IPS-18c (cell line): ENCODE measurements around the gene DYNC1I1.

Experiments used
- H3K4me3 ChIP-seq: 2 replicates; pipeline ENCODE4 v1.7.0; 2013; ENCODE audit warnings: low read depth, mild to moderate bottlenecking, low read length, moderate library complexity; ENCODE audit not compliant: insufficient read depth
- H3K9me3 ChIP-seq: one replicate; pipeline ENCODE4 v1.6.1; 2013; ENCODE audit warnings: mild to moderate bottlenecking, low read length, moderate library complexity; ENCODE audit not compliant: control insufficient read depth, insufficient read depth

The DYNC1I1 gene

DNA sequence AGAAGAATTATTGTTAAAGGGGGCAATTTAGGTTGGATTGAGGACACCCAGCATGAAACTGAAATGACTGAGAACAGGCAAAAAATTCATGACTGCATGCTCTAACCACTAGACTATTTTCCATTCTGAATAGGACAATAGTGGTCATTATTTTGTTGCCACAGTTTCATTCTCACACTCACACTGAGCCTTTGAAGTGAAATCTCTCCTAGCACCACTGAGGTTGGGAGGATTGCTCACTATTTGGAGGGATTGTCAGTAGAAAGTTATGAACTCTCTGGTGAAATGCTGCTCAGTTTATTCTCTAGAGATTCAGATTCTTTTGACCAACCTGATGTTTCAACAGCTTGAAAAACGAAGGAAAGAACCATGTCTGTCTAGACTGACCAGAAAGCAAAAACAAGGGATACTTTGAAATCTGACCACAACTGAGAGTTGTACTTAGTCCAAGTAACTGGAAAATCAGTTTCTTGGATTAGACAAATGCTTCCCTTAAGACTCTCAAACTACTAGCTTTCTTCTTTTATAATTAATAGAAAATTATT is 191.2 kb downstream of the DYNC1I1 start:
- no peak overlapping the region for H3K4me3 ChIP-seq
- no peaks in the 10 kb centered on the region for H3K9me3 ChIP-seq

DNA sequence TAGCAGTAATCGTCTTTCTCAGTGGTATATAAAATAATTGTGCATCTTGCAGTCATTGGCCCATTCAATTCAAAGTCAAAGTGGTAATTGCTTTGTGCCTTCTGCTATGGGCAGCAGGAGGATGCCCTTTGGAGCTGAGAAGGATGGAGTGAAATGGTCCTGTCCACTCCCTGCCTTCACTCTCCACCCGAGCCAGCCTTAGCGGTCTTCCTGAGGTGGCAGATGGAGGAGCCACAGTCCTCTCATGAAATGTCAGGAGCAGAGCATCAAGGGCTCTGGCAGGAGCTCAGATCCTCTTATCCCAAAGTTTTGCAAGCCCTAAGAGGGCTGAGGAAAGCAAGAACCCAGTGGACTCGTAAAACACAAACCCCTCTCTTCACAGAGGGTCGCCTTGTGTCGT is 199.4 kb downstream of the DYNC1I1 start:
- Histone ChIP-seq H3K4me3 (no peak overlapping the region), H3K9me3 (no peaks in the 10 kb centered on the region)

DNA sequence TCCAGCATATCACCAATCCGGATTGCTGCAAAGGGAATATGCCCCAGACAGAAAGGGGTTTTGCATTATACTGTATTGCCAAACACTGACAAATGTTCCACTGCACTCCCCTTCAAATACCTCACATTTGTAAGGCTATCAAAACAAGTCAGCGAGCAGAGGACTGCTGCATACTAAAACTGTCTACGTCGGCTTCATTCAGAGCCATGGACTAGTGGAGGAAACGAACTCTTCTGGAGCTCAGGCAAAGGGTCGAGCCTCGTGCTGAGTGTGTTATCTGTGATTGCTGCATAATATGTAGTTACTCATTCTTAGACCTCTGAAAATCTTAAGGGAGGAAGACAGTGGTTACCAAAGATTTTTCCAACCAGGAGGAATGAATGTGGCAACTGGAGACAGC is 200.2 kb downstream of the DYNC1I1 start:
- Histone ChIP-seq H3K9me3 (no peaks in the 10 kb centered on the region), H3K4me3 (no peak overlapping the region)

DNA sequence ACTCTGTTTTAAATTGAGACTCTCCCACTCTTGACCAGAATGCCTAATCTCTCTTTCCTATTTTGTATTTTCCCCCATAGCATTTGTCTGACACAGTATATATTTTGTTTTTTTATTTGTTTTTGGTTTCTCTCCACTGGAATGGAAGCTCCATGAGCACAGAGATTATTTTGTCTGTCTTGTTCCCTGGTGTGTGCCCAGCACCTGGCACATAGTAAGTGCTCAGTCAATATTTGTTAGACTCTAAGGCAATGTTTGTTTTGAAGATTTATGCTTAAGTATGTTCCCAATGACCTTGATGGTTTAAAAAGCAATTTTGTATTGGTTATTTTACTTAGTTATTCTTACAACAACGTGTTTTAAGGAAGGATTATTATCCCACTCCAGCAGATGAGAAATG is 201.8 kb downstream of the DYNC1I1 start:
- H3K9me3 ChIP-seq = no peaks in the 10 kb centered on the region
- no peak overlapping the region for H3K4me3 ChIP-seq

DNA sequence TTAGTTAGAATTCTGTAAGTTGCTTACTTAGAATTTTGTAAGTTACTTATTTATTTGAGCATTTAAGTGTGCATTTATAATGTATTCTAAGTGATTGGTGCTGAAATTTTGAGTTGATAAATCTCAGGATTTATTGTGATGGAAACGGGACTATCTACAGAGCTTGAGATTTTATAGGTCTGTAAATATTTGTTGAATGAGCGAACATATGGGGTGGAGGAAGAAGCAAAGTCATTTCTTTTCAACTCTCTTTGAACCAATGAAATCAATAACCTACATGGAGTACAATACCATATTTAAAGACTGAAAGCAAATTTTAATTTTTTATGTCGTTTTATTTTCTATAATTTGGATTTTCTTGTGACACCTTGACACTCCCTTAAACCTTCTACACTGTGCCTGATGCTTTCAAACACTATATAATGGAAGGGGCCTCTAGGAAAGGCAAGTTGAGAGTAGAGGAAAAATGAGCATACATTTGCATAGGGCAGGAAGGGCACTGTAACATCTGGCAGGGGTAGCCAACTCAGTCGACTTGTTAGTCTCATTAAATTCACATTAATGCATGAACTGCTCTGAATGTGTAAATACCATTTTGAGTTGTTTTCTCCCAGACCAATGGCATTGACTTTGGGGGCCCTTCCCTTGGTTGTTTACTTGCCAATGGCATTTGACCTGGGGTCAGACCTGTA is 204.2 kb downstream of the DYNC1I1 start:
- no peaks in the 10 kb centered on the region for H3K9me3 ChIP-seq
- no peak overlapping the region for H3K4me3 ChIP-seq

DNA sequence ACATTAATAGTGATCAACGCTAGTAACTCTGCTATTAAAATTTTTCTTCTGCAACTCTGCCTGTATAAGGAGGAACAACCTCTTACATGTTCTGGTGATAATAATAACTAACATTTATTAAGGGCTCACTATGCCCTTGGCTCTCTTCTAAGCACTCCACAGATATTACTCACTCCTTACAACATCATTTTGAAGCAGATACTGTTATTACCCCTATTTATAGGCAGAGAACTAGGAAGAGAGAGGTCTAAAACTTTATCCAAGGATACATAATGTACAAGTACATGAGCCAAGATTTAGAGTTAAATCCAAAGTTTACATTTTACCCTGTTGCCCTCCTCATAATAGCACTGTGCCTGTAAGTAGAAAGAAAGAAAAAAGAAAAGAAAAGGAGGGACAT is 205.6 kb downstream of the DYNC1I1 start:
- no peak overlapping the region for H3K4me3 ChIP-seq
- no peaks in the 10 kb centered on the region for H3K9me3 ChIP-seq

DNA sequence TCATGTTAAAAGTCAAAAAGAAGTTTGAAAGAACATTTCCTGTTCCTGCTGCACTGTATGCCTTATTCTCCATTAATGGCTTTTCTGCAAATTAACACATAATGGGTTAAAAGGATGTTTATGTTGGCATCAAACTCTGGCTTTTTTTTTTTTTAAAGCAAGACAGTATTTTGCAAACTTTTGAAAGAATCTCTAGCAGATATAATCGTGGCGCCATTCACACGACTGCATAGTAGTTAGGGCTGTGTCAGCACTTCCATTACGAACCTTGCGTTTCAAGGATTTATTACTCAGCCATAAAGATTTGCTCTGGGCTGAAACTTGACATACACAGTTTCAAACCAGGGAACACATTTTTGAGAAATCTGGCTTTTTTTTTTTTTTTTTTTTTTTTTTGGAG is 207.8 kb downstream of the DYNC1I1 start:
- no peaks in the 10 kb centered on the region for H3K9me3 ChIP-seq

DNA sequence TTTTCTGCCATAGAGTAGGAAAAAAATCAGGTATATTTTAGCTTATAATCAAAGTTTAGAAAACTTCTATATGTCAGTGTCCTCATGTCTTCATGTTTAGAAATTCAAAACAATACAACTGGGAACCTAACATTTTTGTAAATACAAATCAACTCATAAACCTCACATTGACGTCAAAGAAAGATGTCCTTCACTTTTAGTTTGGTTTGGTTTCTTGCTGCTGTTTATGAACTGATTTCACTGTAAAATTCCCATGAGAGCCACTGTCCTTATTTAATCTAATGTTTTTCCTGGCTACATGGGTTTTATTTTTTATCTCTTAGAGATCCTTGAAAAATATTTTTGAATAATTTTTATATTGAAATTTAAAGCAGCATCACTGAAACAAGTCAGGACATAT is 208.4 kb downstream of the DYNC1I1 start:
- no peaks in the 10 kb centered on the region for H3K9me3 ChIP-seq

More for the DNA sequence above, 207.8 kb downstream of the DYNC1I1 start:
- H3K4me3 ChIP-seq = no peak overlapping the region

DNA sequence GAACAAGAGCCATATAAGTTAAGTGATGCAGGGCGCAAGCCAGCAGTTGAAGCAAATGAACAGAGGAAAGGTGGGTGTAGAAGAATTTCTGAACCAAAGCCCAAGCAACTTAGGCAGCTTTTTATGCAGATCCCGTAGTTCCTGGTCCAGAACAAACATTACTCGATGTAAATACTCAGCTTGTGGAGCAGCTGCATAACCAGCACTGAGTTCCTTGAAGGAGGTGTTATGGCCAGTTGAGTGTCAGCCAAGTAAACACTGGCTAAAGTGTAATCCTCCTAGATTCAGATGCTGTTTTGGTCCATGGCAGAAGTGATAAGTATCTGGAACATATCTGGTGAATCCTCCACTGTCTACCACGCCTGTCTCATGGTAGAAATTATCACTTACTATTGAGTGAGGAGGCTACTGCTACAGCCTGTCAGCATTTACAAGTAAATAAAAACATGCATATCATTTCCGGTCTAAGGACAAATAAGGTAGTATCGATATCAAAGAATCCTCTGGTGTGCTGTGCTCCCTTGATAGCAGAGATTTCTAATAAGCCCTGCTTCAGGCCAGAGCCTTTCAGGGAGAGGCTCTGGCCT is 213.9 kb downstream of the DYNC1I1 start:
- Histone ChIP-seq H3K9me3 (no peaks in the 10 kb centered on the region), H3K4me3 (no peak overlapping the region)

More for the DNA sequence above, 208.4 kb downstream of the DYNC1I1 start:
- H3K4me3 ChIP-seq = no peak overlapping the region

DNA sequence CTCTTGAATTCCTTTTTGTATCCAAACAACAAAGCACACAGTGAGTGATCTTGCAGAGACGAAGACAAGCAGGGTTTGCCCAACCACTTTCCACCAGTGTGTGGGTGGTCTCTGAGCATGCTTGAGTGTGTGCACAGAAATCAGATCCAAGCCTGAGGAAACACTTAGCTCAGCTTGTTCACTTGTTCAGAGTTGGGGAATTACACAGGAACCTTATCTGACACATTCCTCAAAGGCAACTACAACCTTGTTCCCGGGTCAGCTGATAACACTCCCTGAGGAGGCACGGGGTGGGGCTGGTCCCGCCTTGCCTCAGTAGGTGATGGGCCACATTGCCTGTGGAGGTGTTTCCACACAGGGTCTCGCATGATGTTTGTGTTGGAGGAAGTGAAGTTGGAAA is 216.9 kb downstream of the DYNC1I1 start:
- Histone ChIP-seq H3K9me3 (no peaks in the 10 kb centered on the region), H3K4me3 (no peak overlapping the region)

DNA sequence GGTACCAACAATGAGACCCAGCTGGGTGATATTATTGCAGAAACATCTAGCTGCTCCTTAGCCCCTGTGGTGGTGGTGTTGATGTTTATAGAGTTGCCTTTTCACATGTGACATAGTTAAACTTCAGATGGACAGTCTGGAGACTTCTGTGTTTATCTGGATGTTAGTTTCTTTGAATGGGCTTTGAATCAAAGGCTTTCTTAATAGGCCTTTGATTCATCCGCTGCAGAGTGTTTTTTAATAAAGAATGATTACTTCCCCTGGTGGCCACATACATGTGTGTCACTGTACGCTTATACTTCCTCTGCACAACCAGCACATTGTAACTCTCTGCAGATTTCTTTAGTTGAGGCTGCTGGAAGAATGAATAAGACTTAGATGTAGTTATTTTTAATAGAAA is 221.0 kb downstream of the DYNC1I1 start:
- Histone ChIP-seq H3K4me3 (no peak overlapping the region), H3K9me3 (no peaks in the 10 kb centered on the region)

DNA sequence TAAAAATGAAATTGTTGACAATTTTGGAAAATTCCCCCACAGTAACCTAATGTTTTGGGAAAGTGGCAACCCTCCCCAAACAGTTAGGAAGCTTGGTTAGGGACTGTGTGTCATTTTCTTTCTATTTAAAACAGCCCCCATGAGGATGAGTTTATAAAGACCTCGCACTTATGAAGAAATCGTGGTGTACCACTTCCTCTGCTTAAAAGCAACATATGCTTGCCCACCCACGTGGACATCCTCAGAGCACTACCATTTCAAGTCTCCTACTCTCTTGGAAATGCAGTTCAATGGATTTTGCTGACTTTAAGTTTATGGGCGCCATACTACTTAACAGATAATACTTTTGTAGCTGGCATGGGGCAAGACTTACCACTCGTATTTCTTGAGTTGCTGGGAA is 223.8 kb downstream of the DYNC1I1 start:
- H3K4me3 ChIP-seq = no peak overlapping the region
- H3K9me3 ChIP-seq = no peaks in the 10 kb centered on the region

DNA sequence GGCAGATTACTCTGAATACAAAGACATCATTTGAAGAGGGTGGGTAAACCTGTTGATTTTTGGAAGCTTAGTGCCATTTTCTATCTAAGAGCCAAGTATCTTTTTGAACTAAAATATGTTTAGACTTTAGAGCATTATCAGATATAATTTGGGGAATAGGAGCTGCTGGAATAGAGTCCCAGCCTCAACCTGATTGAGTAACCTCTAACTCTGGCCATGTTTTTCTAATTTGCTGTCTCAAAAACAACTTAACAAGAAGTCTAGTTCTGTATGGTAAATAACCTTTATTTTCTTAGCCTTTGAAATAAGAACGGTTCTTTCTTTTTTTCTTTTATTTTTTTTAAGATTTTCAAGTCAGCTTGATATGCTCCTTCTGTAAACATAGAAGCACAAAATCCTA is 224.5 kb downstream of the DYNC1I1 start:
- H3K4me3 ChIP-seq = no peak overlapping the region

DNA sequence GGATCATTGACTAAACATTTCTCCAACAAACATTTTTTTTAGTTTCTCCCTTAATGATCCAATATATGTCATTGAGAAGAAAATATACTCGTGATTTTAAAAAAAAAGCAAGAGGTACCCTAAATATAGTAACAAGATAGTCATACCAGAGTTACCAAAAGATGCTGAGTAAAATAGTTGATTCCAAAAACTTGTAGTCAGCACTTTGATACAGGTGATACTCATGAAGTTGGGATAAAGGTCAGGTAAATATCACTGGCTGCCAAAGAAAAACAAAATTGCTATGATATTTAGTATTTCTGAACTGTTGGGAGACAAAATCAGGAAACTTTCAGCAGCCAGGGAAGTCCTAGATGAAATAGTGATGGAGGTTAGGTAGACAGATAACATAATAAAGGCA is 225.3 kb downstream of the DYNC1I1 start:
- no peaks in the 10 kb centered on the region for H3K9me3 ChIP-seq
- H3K4me3 ChIP-seq = no peak overlapping the region

More for the DNA sequence above, 224.5 kb downstream of the DYNC1I1 start:
- H3K9me3 ChIP-seq = no peaks in the 10 kb centered on the region

DNA sequence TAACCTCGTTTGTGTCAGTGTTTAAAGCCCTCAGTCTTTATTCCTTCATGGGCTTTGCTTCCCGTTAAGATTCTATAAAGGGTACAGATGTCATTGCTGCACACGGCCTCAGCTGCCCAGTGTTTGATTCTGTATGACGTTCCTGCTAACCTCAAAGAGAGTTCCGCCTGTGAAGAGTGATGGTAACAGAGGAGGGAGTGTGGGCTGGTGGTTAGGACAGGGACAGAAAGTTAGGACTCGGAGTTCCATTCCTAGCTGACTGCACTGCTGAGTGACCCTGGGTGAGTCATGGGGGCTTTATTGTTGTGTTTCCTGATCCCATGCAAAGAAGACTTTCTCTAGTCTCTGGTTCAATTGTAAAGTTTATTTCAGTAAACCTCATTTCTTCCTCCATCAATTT is 227.1 kb downstream of the DYNC1I1 start:
- Histone ChIP-seq H3K9me3 (no peaks in the 10 kb centered on the region), H3K4me3 (no peak overlapping the region)

DNA sequence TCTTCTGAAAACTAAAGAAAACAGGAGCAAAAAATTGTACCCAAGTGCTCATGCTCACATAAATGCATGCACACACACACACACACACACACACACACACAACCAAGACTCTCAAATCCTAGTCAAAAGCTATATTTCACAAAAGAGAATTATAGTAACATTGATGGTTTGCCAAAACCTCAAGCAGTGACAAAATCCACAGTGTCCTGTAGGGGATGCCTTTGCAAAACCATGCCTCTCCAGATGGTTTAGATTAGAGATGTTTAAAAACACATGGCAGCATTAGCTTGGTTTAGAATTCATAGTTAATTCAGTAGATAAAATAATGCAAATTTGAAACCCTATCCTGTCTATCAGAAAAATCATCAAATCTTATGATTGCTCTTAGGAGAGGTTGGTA is 232.2 kb downstream of the DYNC1I1 start:
- Histone ChIP-seq H3K9me3 (no peaks in the 10 kb centered on the region), H3K4me3 (no peak overlapping the region)

DNA sequence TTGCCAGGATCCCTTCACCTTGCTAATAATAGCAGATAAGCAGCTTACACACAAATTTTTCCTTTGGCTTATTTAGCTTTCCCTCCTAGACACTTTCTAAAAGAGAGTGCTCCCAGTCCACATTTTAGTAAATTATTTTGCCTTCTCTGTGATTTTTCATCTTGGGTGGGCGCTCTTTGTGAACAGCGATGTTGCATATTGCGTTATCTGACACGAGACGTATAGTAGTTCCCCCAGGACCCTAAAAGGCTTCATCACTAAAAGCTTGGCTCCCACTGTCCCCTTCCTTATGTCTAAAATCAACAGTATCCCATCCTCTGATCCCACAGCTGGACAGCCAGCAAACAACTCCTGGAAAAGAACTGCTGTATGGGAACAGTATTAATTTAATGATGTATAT is 232.9 kb downstream of the DYNC1I1 start:
- Histone ChIP-seq H3K4me3 (no peak overlapping the region), H3K9me3 (no peaks in the 10 kb centered on the region)

DNA sequence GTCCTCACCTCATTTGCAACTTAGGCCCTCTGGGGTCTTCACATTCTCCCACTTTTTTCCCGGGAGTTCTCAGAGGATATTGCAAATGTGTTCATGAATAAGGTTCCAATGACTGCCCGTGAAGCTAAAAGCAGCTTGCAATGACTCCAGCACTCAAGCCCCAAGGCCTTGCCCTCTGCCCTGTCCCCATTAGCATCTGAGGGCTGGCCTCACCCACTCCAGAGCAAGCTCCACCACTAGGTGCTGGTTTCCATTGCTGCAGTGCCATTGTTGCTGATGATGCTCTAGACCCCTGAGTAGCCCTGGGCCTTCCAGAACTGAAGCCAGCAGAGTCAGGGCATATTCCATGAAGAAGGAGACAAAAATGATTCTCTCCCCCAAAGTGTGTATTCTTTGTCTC is 236.8 kb downstream of the DYNC1I1 start:
- Histone ChIP-seq H3K9me3 (no peaks in the 10 kb centered on the region), H3K4me3 (no peak overlapping the region)

DNA sequence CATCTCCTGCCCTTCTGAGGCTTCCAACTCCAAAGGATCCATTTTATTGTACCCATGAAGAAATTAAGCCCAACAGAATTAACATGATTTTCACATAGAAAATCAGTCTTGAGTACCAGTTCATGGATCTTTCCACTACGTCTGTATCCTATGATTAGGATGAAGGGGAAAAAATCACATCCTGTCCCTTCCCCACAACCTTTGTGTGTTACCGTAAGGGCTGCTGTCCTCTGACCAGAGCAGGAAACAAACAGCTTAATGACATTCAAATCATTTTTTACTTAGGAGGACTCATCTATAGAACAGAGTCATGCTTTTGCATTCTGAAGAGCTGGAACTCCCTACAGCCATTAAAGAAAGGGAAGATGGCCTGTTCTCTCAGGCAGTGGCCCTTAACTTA is 241.5 kb downstream of the DYNC1I1 start:
- H3K9me3 ChIP-seq = no peaks in the 10 kb centered on the region

More for the DNA sequence above, 241.5 kb downstream of the DYNC1I1 start:
- H3K4me3 ChIP-seq = no peak overlapping the region
